GM12872 (cell line): ENCODE results near the gene GATAD2A.

Experiments
- TF ChIP-seq, protein P1 (sequence below): IDR thresholded peaks from 3 replicates; pipeline ENCODE4 v1.5.1; 2011; ENCODE audit warnings: low read depth, mild to moderate bottlenecking, low read length, moderate library complexity; ENCODE audit not compliant: insufficient read depth

GATAD2A gene

GRCh38 chr19:19540715-19541515, 135.4 kb downstream of the GATAD2A start:
- TF ChIP-seq, protein P1, sequence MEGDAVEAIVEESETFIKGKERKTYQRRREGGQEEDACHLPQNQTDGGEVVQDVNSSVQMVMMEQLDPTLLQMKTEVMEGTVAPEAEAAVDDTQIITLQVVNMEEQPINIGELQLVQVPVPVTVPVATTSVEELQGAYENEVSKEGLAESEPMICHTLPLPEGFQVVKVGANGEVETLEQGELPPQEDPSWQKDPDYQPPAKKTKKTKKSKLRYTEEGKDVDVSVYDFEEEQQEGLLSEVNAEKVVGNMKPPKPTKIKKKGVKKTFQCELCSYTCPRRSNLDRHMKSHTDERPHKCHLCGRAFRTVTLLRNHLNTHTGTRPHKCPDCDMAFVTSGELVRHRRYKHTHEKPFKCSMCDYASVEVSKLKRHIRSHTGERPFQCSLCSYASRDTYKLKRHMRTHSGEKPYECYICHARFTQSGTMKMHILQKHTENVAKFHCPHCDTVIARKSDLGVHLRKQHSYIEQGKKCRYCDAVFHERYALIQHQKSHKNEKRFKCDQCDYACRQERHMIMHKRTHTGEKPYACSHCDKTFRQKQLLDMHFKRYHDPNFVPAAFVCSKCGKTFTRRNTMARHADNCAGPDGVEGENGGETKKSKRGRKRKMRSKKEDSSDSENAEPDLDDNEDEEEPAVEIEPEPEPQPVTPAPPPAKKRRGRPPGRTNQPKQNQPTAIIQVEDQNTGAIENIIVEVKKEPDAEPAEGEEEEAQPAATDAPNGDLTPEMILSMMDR, result no peak

DNA sequence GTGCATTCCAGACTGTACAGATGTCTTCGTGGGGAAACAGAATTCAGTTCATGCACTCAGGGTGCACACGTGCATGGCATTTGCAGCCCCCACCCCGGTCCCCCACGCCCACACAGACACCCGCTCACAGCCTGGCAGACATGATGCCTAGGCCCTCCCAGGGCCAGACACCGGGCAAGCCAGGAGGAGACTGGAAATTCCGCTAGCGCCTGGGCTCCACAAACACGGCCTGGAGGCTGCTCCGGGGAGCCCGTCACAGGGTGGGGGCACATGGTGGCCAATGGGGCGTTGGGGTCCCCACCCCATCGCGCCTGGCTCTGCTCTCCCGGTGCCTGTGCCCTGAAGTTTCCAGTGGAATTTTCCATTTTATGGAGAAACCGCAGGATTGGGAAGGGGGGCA, 136.1 kb downstream of the GATAD2A start:
- TF ChIP-seq, protein P1, result no peak

DNA sequence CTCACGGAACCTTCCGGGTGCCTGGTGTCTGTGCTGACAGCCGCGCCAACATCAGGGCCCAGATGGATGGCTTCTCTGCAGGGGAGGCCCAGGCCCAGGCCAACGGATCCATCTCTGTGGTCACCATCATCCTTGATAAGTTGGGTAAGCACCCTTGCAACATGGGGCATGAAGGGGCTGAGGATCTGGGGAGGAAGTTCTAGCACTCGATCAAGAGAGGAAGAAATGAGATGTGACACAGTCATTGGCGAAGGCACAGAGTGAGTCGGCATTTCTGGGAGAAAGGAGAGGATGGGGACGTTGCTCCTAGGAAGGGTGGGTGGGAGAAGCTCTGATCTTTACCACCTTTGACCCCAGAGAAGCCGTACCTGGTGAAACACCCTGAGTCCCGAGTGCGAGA, 137.0 kb downstream of the GATAD2A start:
- TF ChIP-seq, protein P1, result no peak

DNA sequence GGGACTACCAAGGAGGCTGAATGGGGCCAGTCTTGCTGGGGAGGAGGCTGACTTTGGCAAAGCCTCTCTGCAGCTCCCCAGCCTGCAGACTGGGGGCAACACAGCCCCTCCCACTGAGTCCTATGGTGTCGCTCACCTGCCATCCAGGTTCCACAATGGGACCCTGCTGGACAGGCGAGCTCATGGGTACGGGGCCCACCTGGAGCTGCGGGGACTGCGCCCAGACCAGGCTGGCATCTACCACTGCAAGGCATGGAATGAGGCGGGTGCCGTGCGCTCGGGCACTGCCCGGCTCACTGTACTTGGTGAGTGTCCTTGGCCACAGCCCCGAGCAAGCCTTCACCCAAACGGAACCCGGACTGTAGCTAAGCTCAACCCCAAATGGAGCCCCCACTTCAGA, 137.6 kb downstream of the GATAD2A start:
- TF ChIP-seq, protein P1, result no peak

- TF ChIP-seq, protein P1, result no peak
Observed at GRCh38 chr19:19543640-19544039, 138.2 kb downstream of the GATAD2A start.

GRCh38 chr19:19544257-19544953, 138.9 kb downstream of the GATAD2A start:
- TF ChIP-seq, protein P1, result no peak

DNA sequence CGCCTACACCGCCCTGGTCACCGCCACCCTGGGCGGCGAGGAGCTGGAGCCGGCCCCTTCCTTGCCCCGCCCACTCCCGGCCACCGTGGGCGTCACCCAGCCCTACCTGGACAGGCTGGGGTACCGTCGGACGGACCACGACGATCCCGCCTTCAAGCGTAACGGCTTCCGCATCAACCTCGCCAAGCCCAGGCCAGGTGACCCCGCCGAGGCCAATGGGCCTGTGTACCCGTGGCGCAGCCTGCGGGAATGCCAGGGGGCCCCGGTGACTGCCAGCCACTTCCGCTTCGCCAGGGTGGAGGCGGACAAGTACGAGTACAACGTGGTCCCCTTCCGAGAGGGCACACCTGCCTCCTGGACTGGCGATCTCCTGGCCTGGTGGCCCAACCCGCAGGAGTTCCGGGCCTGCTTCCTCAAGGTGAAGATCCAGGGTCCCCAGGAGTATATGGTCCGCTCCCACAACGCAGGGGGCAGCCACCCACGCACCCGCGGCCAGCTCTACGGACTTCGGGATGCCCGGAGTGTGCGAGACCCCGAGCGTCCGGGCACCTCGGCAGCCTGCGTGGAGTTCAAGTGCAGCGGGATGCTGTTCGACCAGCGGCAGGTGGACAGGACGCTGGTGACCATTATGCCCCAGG, 139.6 kb downstream of the GATAD2A start:
- TF ChIP-seq, protein P1, result no peak
